AG09309 (cell line): ENCODE measurements around the gene COA8.

Experiments
- DNase-seq: peaks from one replicate; pipeline ENCODE4 v3.0.0-alpha.2; 2010; ENCODE audit warnings: low read depth
- H3K4me3 ChIP-seq: 2 replicates; pipeline ENCODE4 v1.5.1; 2011; ENCODE audit warnings: mild to moderate bottlenecking, low read depth, low read length, moderate library complexity; ENCODE audit not compliant: control insufficient read depth
- TF ChIP-seq, protein P1 (sequence below): IDR thresholded peaks from 2 replicates; pipeline ENCODE4 v1.5.1; 2011; ENCODE audit warnings: mild to moderate bottlenecking, low read depth, low read length, inconsistent platforms; ENCODE audit not compliant: insufficient read depth, control insufficient read depth; ENCODE audit errors: missing control alignments

The COA8 gene

DNA sequence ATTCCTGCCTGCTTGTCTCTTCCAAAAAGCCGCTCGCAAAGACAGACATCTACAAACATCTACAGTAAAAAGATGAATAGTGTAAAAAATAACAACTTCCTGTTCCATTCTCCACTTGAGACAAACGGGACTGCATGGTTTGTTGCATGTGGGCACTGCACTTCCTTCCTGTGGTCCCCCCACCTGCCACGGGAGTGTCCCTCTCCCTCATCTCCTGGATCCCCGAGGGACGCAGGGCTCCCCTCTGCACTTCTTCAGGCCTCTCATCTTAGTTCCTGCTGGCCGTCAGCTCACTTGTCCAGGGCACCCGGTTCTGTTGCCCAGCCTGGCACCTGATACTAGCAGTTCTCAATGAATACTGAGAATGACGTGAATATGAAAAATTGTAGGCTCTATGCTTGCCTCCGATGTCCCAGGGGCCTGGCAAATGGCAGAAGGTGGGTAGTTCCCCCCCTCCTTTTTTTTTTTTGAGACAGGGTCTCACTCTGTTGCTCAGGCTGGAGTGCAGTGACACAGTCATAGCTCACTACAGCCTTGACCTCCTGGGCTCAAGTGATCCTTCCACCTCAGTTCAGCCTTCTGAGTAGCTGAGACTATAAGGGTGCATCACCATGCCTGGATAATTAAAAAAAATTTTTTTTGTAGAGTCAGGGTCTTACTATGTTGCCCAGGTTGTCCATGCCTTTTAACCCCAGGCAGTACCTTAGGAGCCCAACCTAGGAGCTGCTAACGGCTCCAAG lies 62.8 kb downstream of the COA8 start:
- TF ChIP-seq, protein P1, sequence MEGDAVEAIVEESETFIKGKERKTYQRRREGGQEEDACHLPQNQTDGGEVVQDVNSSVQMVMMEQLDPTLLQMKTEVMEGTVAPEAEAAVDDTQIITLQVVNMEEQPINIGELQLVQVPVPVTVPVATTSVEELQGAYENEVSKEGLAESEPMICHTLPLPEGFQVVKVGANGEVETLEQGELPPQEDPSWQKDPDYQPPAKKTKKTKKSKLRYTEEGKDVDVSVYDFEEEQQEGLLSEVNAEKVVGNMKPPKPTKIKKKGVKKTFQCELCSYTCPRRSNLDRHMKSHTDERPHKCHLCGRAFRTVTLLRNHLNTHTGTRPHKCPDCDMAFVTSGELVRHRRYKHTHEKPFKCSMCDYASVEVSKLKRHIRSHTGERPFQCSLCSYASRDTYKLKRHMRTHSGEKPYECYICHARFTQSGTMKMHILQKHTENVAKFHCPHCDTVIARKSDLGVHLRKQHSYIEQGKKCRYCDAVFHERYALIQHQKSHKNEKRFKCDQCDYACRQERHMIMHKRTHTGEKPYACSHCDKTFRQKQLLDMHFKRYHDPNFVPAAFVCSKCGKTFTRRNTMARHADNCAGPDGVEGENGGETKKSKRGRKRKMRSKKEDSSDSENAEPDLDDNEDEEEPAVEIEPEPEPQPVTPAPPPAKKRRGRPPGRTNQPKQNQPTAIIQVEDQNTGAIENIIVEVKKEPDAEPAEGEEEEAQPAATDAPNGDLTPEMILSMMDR: no peak
- DNase-seq: no peak
- no peak overlapping the region for H3K4me3 ChIP-seq

GRCh38 chr14:103626146-103626850 lies 63.5 kb downstream of the COA8 start:
- TF ChIP-seq, protein P1: no peak
- no peak overlapping the region for H3K4me3 ChIP-seq
- no peak for DNase-seq

DNA sequence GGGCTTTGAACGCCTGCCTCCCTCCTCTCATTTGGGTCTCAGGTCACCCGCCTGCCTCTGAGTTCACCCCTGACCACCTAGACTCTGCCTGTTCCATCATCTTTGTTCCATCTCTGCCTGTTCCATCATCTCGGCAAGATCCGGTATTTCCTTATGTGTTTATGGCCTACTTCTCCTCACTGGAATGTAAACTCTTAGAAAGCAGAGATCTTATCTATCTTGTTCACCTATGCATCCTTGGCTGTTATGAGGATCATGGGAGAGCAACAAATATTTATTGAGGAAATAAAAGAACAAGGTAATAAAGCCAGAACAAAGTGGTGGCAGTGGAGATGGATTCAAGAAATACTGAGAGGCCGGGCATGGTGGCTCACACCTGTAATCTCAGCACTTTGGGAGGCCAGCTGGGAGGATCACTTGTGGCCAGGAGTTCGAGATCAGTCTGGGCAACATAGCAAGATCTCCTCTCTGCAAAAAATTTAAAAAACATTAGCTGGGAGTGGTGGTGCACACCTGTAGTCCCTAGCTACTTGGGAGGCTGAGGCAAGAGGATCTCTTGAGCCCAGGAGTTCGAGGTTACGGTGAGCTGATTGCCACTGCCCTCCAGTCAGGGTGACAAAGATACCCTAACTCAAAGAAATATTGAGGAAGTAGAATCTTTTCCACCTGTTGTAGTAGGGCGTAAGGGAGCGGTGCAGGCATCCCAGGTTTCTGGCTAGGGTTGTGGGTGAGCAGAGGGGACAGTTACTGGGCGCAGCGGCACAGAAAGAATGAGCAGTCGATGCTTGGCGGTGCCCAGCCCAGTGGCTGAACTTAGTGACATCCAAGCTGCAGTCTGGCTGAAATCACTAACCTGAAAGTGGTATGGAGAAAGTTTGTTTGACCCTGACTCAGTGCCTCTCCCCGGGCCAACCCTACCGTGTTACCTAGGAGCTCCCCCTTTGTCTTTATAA lies 64.6 kb downstream of the COA8 start:
- TF ChIP-seq, protein P1: no peak
- DNase-seq: no peak
- H3K4me3 ChIP-seq: no peak overlapping the region

DNA sequence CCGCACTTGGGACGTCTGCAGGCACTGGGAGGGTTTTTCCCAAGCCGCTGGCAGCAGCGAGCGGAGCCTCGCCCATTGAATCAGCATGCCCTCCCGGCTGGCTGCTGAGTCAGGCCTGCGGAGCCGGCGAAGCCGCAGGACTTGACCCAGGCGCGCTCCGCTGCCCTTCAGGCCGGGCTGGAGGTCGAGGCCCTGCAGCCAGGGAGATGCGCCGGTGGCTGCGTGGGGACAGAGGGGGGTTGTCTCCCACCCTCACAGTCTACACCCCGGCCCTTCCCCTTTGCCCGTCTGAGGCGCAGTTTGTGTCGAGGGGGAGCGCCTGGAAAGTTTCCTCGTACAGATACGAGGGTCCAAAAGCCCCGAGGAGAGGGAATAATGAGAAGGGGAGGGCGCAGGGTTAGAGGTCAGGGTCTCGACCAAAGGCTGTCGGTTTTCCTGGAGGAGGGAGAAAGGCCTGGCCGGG lies 65.5 kb downstream of the COA8 start:
- no peak for DNase-seq
- H3K4me3 ChIP-seq: peak overlapping the region; percentile 63

DNA sequence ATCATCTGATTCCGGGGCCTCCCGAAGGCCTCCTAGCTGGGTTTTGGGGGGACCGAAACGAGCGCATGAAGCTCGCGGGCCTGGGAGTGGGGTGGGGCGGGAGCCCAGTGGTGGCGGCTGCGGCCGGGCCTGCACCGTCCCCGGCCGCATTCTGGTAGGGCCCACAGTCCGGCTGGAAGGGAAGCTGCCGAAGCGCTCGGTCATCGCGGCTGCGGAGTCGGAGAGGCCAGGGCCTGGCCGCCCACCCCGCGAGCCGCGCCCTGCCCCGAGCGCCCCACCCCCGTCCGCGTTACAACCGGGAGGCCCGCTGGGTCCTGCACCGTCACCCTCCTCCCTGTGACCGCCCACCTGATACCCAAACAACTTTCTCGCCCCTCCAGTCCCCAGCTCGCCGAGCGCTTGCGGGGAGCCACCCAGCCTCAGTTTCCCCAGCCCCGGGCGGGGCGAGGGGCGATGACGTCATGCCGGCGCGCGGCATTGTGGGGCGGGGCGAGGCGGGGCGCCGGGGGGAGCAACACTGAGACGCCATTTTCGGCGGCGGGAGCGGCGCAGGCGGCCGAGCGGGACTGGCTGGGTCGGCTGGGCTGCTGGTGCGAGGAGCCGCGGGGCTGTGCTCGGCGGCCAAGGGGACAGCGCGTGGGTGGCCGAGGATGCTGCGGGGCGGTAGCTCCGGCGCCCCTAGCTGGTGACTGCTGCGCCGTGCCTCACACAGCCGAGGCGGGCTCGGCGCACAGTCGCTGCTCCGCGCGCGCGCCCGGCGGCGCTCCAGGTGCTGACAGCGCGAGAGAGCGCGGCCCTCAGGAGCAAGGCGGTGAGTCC lies 66.1 kb downstream of the COA8 start, which contains the start of gene KLC1:
Gene KLC1, plus strand, starts transcription at position 528 of the 819 bp plus-strand sequence. CDS start 25,354 bp downstream, outside the sequence.
- peak within 1 kb of the TSS; percentile 63 for H3K4me3 ChIP-seq
- DNase-seq: no peak
- TF ChIP-seq, protein P1: no peak

More for the DNA sequence above, 65.5 kb downstream of the COA8 start:
- TF ChIP-seq, protein P1: no peak
